ENCODE data around the gene SCG3. TPM values are rescaled to one million over a fixed set of nuclear protein-coding genes. Genes with fewer than 3 reads are reported as not detected.

The SCG3 gene
- total RNA-seq, 1 experiment from 2014 or later = not detected

- Mint-ChIP-seq H3K36me3 (ENCODE audit: insufficient read depth, unreplicated experiment) (no peaks in the 10 kb centered on the region), H3K27me3 (ENCODE audit: insufficient read depth, unreplicated experiment) (peaks cover 13% of the 10 kb centered on the region), H3K9me3 (ENCODE audit: unreplicated experiment) (no peaks in the 10 kb centered on the region), H3K4me1 (ENCODE audit: low read depth, unreplicated experiment) (no peaks in the 10 kb centered on the region), H3K27ac (ENCODE audit: unreplicated experiment) (no peak overlapping the region), H3K4me3 (ENCODE audit: unreplicated experiment) (peak overlapping the region; percentile 65)
- BruUV-seq (replicated peaks) = no TSS peak
- Histone ChIP-seq H3K4me1 (no peaks in the 10 kb centered on the region), H3K9me3 (no peaks in the 10 kb centered on the region), H3K27me3 (replicated peaks; ENCODE audit: control insufficient read depth, insufficient read depth, low read length) (no peaks in the 10 kb centered on the region), H3K36me3 (ENCODE audit: control insufficient read depth, insufficient read depth, low read length) (no peaks in the 10 kb centered on the region), H3K4me3 (ENCODE audit: low read depth, low read length) (no peak overlapping the region)
- intact Hi-C loops (cut with micrococcal nuclease; ENCODE audit: unreplicated experiment) = no loop called here
- POLR2A ChIA-PET = no interaction called here
- DNase-seq = no peak
- no peak for TF ChIP-seq CTCF (IDR thresholded peaks at IDR 0.05; ENCODE audit: insufficient read depth in 1 of 2, low read depth in 1 of 2, low read length in 1 of 2, severe bottlenecking in 1 of 2, unreplicated experiment in 1 of 2)
- CTCF ChIA-PET = no interaction called here
These were observed 57.2 kb downstream of the SCG3 start for GRCh38 chr15:51738553-51738952.

DNA sequence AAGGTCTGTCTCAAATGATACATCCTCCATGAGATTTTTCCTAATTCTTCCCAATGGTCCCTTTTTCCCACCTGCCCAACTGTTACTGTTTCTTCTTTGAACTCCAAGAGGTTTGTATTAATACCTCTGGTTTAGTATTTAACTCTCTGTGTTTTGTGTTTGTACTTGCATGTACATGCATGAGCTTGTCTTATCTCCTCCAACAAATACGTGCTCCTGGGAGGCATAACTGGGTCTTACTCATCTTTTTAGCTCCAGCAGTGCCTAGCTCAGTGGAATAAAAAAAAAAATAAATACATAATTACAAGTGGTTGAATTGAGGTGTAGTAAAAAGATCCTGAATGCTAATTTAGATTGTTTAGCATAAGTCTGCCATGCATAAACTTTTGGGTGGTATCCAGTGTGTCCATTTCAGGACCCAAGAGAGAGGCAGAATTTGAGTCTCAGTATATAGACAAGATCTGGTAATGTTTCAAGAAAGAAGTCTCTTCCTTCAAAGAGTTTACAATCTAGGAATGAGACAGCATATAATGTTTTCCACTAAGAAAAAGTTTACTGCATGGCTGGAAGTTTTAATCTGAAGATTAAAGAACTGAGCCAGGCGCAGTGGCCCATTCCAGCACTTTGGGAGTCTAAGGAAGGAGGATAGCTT, 57.9 kb downstream of the SCG3 start:
- Mint-ChIP-seq H3K27ac (ENCODE audit: unreplicated experiment) (no peak overlapping the region), H3K4me3 (ENCODE audit: unreplicated experiment) (no peak overlapping the region), H3K4me1 (ENCODE audit: low read depth, unreplicated experiment) (no peaks in the 10 kb centered on the region), H3K9me3 (ENCODE audit: unreplicated experiment) (no peaks in the 10 kb centered on the region), H3K36me3 (ENCODE audit: insufficient read depth, unreplicated experiment) (no peaks in the 10 kb centered on the region), H3K27me3 (ENCODE audit: insufficient read depth, unreplicated experiment) (peaks cover 19% of the 10 kb centered on the region)
- H3K4me3 ChIP-seq (ENCODE audit: low read depth, low read length) = no peak overlapping the region
- no peaks in the 10 kb centered on the region for H3K27me3 ChIP-seq (replicated peaks; ENCODE audit: control insufficient read depth, insufficient read depth, low read length)
- no peaks in the 10 kb centered on the region for H3K36me3 ChIP-seq (ENCODE audit: control insufficient read depth, insufficient read depth, low read length)
- H3K4me1 ChIP-seq = no peaks in the 10 kb centered on the region
- no peak for TF ChIP-seq CTCF (IDR thresholded peaks at IDR 0.05; ENCODE audit: insufficient read depth in 1 of 2, low read depth in 1 of 2, low read length in 1 of 2, severe bottlenecking in 1 of 2, unreplicated experiment in 1 of 2)
- ChIA-PET POLR2A (no interaction called here), CTCF (no interaction called here)
- BruUV-seq (replicated peaks) = no TSS peak
- H3K9me3 ChIP-seq = no peaks in the 10 kb centered on the region
- no peak for DNase-seq
- intact Hi-C loops (cut with micrococcal nuclease; ENCODE audit: unreplicated experiment) = no loop called here

DNA sequence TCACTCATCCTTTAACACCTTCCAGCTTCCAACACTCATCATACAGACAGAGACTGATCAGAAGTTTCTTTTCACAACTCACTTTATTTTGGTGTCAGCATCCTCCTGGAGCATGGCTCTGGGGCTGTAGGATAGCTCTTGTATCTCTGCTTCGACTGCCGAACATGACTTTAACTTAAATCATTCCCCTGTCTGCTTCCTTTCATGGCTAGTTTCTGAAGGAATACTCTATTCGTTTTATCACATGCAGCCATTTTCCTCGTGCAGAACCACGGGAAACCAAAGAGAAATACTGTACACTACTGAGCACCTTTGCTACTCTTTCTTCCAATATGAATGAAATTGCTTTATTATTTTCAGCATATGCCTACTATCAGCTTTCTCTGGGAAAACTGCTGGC, 68.0 kb downstream of the SCG3 start:
- ChIA-PET POLR2A (no interaction called here), CTCF (no interaction called here)
- Mint-ChIP-seq H3K36me3 (ENCODE audit: insufficient read depth, unreplicated experiment) (no peaks in the 10 kb centered on the region), H3K9me3 (ENCODE audit: unreplicated experiment) (no peaks in the 10 kb centered on the region), H3K4me3 (ENCODE audit: unreplicated experiment) (no peak overlapping the region), H3K4me1 (ENCODE audit: low read depth, unreplicated experiment) (peaks cover 7% of the 10 kb centered on the region), H3K27me3 (ENCODE audit: insufficient read depth, unreplicated experiment) (peaks cover 33% of the 10 kb centered on the region), H3K27ac (ENCODE audit: unreplicated experiment) (no peak overlapping the region)
- H3K4me3 ChIP-seq (ENCODE audit: low read depth, low read length) = no peak overlapping the region
- intact Hi-C loops (cut with micrococcal nuclease; ENCODE audit: unreplicated experiment) = no loop called here
- TF ChIP-seq CTCF (IDR thresholded peaks at IDR 0.05; ENCODE audit: insufficient read depth in 1 of 2, low read depth in 1 of 2, low read length in 1 of 2, severe bottlenecking in 1 of 2, unreplicated experiment in 1 of 2) = no peak
- H3K9me3 ChIP-seq = no peaks in the 10 kb centered on the region
- no peak for DNase-seq
- H3K4me1 ChIP-seq = no peaks in the 10 kb centered on the region
- no peaks in the 10 kb centered on the region for H3K36me3 ChIP-seq (ENCODE audit: control insufficient read depth, insufficient read depth, low read length)
- no TSS peak for BruUV-seq (replicated peaks)
- no peaks in the 10 kb centered on the region; the same call in 1 of the 2 replicates for H3K27me3 ChIP-seq (replicated peaks; ENCODE audit: control insufficient read depth, insufficient read depth, low read length)
